ENCODE data around the gene KLHL30. TPM values are rescaled to one million over a fixed set of nuclear protein-coding genes. Genes with fewer than 3 reads are reported as not detected.

Gene KLHL30
- total RNA-seq, 1 donor from 2014 or later: not detected

DNA sequence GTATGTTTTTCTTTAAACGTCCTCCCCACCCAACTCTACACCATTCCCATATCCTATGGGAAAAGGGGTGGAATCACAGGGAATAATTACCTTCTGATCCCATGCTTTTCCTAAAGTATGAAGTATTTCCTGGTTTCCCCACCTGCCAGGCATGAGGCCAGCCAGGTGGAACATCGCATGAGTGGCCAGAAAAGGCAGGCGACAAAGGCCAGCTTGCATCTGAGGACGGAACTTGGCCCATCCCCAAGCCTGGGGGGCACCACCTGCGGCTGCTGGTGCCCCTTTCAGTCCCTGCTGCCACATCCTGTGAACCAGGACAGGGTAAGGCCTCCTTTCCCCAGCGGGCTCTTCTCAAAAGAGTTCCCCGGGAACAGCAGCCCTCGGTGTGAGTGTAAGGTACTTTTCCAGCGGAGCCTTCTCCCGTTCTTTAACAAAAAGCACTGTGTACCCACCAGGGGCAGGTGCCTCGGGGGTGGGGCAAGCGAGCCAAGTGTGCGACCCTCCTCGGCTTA, 19.1 kb downstream of the KLHL30 start:
- no peaks in the 10 kb centered on the region for H3K36me3 Mint-ChIP-seq (ENCODE audit: low read depth)
- no peaks in the 10 kb centered on the region for H3K9me3 Mint-ChIP-seq
- peaks cover 14% of the 10 kb centered on the region for H3K27me3 Mint-ChIP-seq (ENCODE audit: insufficient read depth)
- H3K4me1 Mint-ChIP-seq (ENCODE audit: low read depth): peaks cover 7% of the 10 kb centered on the region
- H3K4me3 Mint-ChIP-seq: peak overlapping the region; percentile 7
- no peak overlapping the region for H3K27ac Mint-ChIP-seq
- intact Hi-C loops (cut with micrococcal nuclease): loop anchor here (5.0 kb wide), 1 partner anchor 105 kb away; no protein-coding TSS in a partner anchor
- DNase-seq (ENCODE audit: low spot score): no peak

DNA sequence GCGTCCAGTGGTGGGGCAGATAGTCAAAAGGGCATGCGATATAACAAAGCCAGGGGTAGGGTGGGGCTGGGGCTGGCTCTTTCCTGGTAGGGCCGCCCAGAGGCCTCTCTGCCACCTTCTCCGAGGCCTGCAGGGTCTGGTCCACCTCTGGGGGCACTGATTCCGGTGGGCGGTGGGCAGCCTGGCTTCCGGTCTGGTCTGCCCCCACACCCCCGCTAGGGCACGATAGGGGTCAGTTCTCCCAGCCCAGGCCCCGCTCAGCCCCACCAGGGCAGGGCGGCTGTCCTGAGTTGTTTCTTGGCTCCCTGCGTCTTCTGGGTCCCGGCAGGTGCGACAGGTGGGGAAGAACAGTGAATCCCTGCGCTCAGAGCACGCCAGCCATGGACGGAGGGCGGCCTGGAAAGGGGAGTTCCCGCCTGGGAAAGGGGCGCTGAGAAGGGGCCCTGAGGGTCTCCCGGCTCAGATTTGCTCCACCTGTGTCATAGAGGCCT, 19.6 kb downstream of the KLHL30 start:
- intact Hi-C loops (cut with micrococcal nuclease): loop anchor here (5.0 kb wide), 1 partner anchor 104 kb away; no protein-coding TSS in a partner anchor
- H3K27ac Mint-ChIP-seq: no peak overlapping the region
- peak overlapping the region; percentile 22 for H3K4me3 Mint-ChIP-seq
- H3K36me3 Mint-ChIP-seq (ENCODE audit: low read depth): no peaks in the 10 kb centered on the region
- DNase-seq (ENCODE audit: low spot score): no peak
- H3K9me3 Mint-ChIP-seq: no peaks in the 10 kb centered on the region
- H3K27me3 Mint-ChIP-seq (ENCODE audit: insufficient read depth): peaks cover 16% of the 10 kb centered on the region
- H3K4me1 Mint-ChIP-seq (ENCODE audit: low read depth): peaks cover 7% of the 10 kb centered on the region

DNA sequence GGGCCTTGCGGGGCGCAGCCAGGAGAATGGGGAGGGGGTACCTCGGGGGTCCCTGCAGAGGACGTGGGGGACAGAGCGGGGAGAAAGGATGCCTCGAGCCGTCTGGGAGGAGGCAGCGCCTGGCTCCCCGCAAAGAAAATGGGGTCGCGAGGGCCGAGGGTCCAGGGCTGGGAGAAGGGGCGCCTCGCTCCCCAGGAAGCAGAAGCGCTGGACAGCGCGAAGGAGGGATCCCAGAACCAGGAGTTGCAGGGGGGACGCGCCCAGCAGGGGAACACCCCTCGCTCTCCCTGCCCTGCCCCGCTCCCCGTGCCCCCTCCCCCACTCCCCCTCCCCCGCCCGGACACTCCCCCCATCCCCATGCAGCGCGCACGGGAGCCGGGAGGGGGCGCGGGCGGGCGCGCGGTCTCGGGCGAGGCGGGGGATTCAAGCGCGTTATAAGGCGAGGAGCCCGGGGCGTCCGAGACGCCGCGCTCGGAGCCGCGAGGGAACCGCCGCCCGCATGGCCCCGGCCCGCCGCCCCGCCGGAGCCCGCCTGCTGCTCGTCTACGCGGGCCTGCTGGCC, 20.1 kb downstream of the KLHL30 start, which contains the start of gene ERFE:
TSS of gene ERFE (plus strand) at position 462 of the 562 bp plus-strand sequence. CDS start at position 500, 38 bp downstream.
- Mint-ChIP-seq H3K27ac (no peak within 1 kb of the TSS), H3K27me3 (ENCODE audit: insufficient read depth) (peaks cover 18% of the 10 kb centered on the region), H3K36me3 (ENCODE audit: low read depth) (no peaks in the 10 kb centered on the region), H3K4me3 (peak within 1 kb of the TSS; percentile 68), H3K9me3 (no peaks in the 10 kb centered on the region), H3K4me1 (ENCODE audit: low read depth) (peaks cover 7% of the 10 kb centered on the region)
- intact Hi-C loops (cut with micrococcal nuclease): loop anchor here (5.0 kb wide), 1 partner anchor 104 kb away; no protein-coding TSS in a partner anchor
- peak; percentile 29 for DNase-seq (ENCODE audit: low spot score)

DNA sequence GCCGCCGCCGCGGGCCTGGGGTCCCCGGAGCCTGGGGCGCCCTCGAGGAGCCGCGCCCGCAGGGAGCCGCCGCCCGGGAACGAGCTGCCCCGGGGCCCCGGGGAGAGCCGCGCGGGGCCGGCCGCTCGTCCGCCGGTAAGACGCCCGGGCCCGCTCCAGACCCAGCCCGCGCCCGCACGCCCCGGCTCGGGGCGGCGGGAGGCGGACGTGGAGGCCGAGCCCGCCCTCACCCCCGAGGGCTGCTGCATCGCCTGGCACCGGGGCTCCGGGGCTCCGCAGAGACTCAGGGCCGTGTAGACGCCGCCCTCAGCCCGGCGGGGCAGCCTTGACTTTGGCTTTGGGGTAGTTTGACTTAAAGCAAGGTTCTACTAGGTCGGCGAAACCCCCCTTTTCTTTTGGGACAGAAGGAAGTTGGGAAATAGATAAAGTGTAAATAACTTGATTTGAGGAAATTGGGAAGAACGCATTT, 20.6 kb downstream of the KLHL30 start:
- Mint-ChIP-seq H3K27me3 (ENCODE audit: insufficient read depth) (peaks cover 18% of the 10 kb centered on the region), H3K36me3 (ENCODE audit: low read depth) (no peaks in the 10 kb centered on the region), H3K27ac (no peak overlapping the region), H3K4me3 (peak overlapping the region; percentile 68), H3K9me3 (no peaks in the 10 kb centered on the region), H3K4me1 (ENCODE audit: low read depth) (peaks cover 7% of the 10 kb centered on the region)
- no peak for DNase-seq (ENCODE audit: low spot score)
- intact Hi-C loops (cut with micrococcal nuclease): loop anchor here (5.0 kb wide), 1 partner anchor 103 kb away; no protein-coding TSS in a partner anchor

DNA sequence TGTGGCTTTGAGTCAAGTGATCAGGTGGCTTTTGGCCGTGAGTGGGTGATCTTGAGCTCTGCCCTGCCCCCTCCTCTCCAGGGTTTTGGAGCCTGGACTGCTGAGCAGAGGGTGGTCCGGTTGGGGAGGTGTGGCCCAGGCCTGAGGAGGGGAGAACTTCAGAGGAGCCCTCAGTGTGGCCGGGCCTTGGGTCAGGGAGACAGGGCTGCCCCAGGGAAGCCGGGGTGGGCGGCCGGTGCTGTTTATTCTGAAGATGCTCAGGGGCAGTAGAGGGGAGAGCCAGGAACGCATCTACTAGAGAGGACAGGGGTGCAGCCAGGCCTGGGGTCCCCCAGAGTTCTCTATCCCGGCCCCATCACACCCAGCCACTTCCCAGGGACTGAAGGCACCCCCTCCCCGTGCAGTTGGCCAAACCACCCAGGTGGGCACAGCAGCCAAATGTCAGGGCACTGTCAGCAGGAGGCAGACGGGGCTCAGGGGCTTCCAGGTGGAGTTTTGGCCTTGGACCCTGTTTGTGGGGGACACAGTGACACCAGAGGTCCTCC, 21.3 kb downstream of the KLHL30 start:
- intact Hi-C loops (cut with micrococcal nuclease): loop anchor here (5.0 kb wide), 1 partner anchor 103 kb away; no protein-coding TSS in a partner anchor
- H3K4me3 Mint-ChIP-seq: peak overlapping the region; percentile 68
- no peaks in the 10 kb centered on the region for H3K36me3 Mint-ChIP-seq (ENCODE audit: low read depth)
- peaks cover 7% of the 10 kb centered on the region for H3K4me1 Mint-ChIP-seq (ENCODE audit: low read depth)
- no peak for DNase-seq (ENCODE audit: low spot score)
- no peaks in the 10 kb centered on the region for H3K9me3 Mint-ChIP-seq
- H3K27ac Mint-ChIP-seq: no peak overlapping the region
- H3K27me3 Mint-ChIP-seq (ENCODE audit: insufficient read depth): peaks cover 19% of the 10 kb centered on the region

DNA sequence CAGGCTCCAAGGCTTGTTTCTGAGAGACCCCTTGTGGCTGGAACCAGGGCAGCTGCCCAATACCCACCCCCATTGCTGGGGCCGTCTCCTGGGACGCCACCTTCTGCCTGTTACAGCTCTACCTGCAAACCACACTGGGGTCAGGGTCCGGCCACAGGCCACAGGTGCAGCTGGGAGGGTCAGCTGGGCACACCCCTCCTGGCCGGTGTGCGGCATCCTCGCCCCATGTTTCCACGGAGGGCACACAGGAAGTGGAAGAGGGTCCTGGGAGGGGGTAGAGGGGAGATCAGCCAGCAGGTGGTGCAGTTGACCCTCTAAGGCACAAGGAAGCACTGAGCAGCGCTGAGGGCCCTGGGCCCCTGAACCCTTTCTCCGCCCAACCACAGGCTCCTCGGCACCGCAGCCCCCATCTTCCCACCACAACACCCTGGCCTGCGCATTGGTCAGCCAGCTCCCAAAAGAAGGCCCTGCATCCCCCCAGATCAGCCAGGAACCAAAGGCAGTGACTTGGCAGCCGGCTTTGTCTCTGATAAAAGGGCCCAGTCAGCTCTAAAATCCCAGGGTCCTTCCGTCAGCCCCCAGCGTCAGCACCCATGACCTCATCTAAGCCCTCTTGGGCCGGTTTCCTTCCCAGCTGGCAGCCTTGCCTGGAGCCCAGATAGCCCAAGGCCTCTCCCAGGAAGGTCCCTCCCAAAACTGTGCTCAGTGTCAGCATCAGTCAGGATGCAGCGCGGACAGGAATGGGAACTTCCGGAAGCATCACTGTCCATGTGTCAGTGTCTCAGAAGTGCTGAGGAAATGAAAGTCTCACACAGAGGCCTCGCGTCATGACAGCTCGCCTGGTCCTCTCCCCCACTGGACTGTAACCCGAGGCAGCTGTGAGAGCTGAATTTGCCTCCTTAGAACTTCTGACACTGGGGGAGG, 22.0 kb downstream of the KLHL30 start:
- Mint-ChIP-seq H3K36me3 (ENCODE audit: low read depth) (no peaks in the 10 kb centered on the region), H3K4me3 (peak overlapping the region; percentile 11), H3K27me3 (ENCODE audit: insufficient read depth) (peaks cover 25% of the 10 kb centered on the region), H3K27ac (no peak overlapping the region), H3K4me1 (ENCODE audit: low read depth) (peaks cover 7% of the 10 kb centered on the region), H3K9me3 (no peaks in the 10 kb centered on the region)
- intact Hi-C loops (cut with micrococcal nuclease): no loop called here
- DNase-seq (ENCODE audit: low spot score): no peak

DNA sequence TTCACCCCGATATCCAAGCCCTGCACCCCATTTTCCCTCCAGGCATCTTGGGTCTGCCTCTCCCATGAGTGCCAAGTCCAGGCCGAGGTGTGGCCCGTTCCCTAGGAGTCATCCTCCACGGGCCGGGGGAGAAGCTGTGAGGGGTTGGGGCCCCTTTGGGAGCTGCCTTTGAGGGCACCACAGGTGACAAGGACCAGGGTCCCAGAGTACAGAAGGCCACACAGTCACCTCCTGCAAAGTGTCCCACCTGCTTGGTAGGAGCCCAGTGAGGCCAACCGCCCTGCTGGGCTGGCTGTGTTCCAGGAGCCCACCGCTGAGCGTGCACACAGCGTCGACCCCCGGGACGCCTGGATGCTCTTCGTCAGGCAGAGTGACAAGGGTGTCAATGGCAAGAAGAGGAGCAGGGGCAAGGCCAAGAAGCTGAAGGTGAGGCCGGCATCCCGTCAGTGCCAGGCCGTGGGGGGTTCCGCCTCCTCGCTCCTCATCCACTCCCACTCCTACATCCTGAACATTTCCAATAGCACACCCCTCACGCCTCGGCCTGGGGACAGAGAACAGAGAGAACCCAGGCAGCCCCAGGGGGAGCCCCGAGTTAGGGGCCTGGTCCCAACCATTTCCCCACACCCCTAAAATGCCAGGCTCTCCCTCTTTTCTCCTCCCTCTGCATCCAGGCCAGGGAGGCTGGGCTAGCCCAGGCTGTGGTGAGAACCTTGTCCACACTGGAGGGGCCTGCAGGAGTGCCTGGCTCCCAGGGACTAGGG, 23.0 kb downstream of the KLHL30 start:
- intact Hi-C loops (cut with micrococcal nuclease): no loop called here
- Mint-ChIP-seq H3K4me1 (ENCODE audit: low read depth) (peaks cover 7% of the 10 kb centered on the region), H3K27ac (no peak overlapping the region), H3K4me3 (no peak overlapping the region), H3K36me3 (ENCODE audit: low read depth) (no peaks in the 10 kb centered on the region), H3K9me3 (no peaks in the 10 kb centered on the region), H3K27me3 (ENCODE audit: insufficient read depth) (peaks cover 25% of the 10 kb centered on the region)
- DNase-seq (ENCODE audit: low spot score): no peak

DNA sequence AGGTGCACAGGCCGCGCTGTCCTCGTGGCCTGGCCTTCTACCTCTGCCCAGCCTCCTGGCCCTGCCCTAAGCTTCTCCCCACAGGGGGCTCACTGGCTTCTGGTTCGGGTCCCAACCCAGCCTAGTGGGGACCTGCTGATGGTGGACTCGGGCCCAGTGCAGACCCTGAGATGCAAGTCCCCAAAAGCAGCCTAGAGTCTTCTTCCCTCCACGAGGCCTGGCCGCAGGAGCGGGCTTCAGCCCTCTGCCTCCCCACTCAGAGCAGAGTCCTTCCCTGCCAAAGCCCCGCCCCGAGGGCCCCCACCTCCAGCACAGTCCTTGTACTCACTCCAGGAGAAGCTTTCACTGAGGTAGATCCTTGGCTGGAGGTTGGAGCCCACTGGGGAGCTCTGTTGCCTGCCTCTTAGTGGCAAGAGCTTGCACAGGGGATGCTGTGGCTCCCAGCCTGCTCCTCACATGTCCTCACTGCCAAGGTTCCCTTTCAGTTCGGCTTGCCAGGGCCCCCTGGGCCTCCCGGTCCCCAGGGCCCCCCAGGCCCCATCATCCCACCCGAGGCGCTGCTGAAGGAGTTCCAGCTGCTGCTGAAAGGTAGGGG, 23.9 kb downstream of the KLHL30 start:
- intact Hi-C loops (cut with micrococcal nuclease): no loop called here
- Mint-ChIP-seq H3K9me3 (no peaks in the 10 kb centered on the region), H3K27me3 (ENCODE audit: insufficient read depth) (peaks cover 22% of the 10 kb centered on the region), H3K4me1 (ENCODE audit: low read depth) (peaks cover 7% of the 10 kb centered on the region), H3K27ac (no peak overlapping the region), H3K4me3 (no peak overlapping the region), H3K36me3 (ENCODE audit: low read depth) (no peaks in the 10 kb centered on the region)
- DNase-seq (ENCODE audit: low spot score): no peak

DNA sequence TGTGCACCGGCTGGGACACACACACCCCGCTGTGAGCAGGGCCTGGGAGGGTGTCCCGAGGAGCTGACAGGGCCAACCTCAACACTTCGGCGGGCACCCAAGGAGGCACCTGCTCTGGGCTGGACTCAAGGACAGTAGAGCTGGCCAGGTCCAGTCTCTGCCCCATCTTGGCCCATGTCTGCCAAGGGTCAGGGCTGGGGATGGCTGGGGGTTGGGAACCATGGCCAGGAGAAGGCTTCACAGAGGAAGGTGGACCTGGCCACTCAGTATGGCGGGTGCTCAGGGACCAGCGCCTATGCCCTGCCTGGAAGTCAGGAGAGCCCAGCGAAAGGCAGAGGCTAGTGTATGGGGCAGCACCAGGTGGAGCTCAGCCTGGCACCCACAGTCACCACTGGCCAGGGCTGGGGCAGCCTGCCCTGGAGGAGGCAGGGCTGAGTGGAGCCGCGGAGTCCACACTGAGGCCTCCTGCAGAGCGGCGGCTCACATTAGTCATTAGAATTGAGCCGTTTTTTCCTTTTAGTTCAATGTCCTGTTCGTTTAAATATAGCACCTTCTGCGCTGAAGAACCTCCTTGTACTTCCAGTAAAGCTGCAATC, 24.5 kb downstream of the KLHL30 start:
- H3K36me3 Mint-ChIP-seq (ENCODE audit: low read depth): peaks cover 2% of the 10 kb centered on the region
- peaks cover 7% of the 10 kb centered on the region for H3K4me1 Mint-ChIP-seq (ENCODE audit: low read depth)
- no peak for DNase-seq (ENCODE audit: low spot score)
- H3K4me3 Mint-ChIP-seq: no peak overlapping the region
- peaks cover 22% of the 10 kb centered on the region for H3K27me3 Mint-ChIP-seq (ENCODE audit: insufficient read depth)
- intact Hi-C loops (cut with micrococcal nuclease): no loop called here
- no peaks in the 10 kb centered on the region for H3K9me3 Mint-ChIP-seq
- H3K27ac Mint-ChIP-seq: no peak overlapping the region

DNA sequence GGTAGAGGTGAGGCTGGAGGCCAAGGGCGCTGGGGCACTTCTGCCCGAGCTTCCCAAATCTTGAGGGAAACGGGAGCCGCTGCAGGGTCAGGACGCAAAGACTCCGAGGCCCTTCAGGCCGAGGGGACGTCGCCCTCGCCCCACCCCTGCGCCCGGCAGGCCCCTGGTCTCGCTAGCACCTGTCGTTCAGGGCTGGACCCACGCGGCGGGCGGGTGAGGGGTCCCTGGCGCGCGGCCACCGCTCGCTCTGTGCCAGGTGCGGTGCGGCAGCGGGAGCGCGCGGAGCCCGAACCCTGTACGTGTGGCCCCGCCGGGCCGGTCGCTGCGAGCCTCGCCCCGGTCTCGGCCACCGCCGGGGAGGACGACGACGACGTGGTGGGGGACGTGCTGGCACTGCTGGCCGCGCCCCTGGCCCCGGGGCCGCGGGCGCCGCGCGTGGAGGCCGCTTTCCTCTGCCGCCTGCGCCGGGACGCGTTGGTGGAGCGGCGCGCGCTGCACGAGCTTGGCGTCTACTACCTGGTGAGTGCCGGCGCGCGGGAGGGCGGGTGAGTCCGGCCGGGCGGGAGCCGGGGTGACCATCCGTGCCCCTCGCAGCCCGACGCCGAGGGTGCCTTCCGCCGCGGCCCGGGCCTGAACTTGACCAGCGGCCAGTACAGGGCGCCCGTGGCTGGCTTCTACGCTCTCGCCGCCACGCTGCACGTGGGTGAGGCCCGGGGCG, 25.2 kb downstream of the KLHL30 start:
- peaks cover 7% of the 10 kb centered on the region for H3K4me1 Mint-ChIP-seq (ENCODE audit: low read depth)
- H3K4me3 Mint-ChIP-seq: no peak overlapping the region
- peaks cover 4% of the 10 kb centered on the region for H3K36me3 Mint-ChIP-seq (ENCODE audit: low read depth)
- intact Hi-C loops (cut with micrococcal nuclease): no loop called here
- no peaks in the 10 kb centered on the region for H3K9me3 Mint-ChIP-seq
- peaks cover 22% of the 10 kb centered on the region for H3K27me3 Mint-ChIP-seq (ENCODE audit: insufficient read depth)
- no peak for DNase-seq (ENCODE audit: low spot score)
- H3K27ac Mint-ChIP-seq: no peak overlapping the region

DNA sequence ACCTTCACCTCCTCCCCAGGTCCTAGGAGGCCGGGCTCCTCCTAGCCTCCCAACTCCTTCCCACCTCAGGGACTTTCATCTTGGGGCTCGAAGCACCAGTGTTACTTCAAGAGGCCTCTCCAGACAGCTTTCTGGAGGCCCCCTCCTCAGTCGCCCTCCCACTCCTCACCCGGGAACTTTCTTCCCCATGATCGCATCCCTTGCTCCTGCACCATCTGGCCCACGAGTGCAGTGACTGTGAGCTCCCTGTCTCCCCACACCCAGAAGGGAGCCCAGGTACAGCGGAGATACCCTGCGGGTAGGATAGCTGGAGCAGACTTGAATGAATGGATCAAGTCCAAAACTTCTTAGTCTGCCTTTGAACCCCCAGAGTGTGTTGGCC, 26.4 kb downstream of the KLHL30 start:
- no peak overlapping the region for H3K27ac Mint-ChIP-seq

More for the DNA sequence above, 26.4 kb downstream of the KLHL30 start:
- no peaks in the 10 kb centered on the region for H3K4me1 Mint-ChIP-seq (ENCODE audit: low read depth)
- H3K36me3 Mint-ChIP-seq (ENCODE audit: low read depth): peaks cover 5% of the 10 kb centered on the region
- H3K27me3 Mint-ChIP-seq (ENCODE audit: insufficient read depth): peaks cover 15% of the 10 kb centered on the region
- no peak for DNase-seq (ENCODE audit: low spot score)
- H3K4me3 Mint-ChIP-seq: no peak overlapping the region
- no peaks in the 10 kb centered on the region for H3K9me3 Mint-ChIP-seq
- intact Hi-C loops (cut with micrococcal nuclease): no loop called here
